ENCODE results near the gene DGKQ.

DGKQ gene

GRCh38 chr4:988726-989721 lies 15.7 kb upstream of the DGKQ start:
- Histone ChIP-seq H3K4me1 (peaks cover 28 to 48% (median 41%) of the 10 kb centered on the region in 10 experiments), H3K36me3 (peaks cover 0 to 31% (median 25%) of the 10 kb centered on the region in 11 experiments; a peak in 17 of 22 replicates), H3K9ac (peak overlapping the region in 4 of 11 experiments; percentile 6 to 52 (median 30); a peak in 4 of 22 replicates), H3K9me3 (replicated peaks in 1 of 11) (no peaks in the 10 kb centered on the region), H4K20me1 (peaks cover 0 to 69% (median 63%) of the 10 kb centered on the region in 11 experiments; a peak in 17 of 22 replicates), H3K27me3 (no peaks in the 10 kb centered on the region), H3K27ac (no peak overlapping the region), H3K4me2 (peak overlapping the region; percentile 73 to 98 (median 95); a peak in 20 of 22 replicates), H3K4me3 (no peak overlapping the region)
- no peak for TF ChIP-seq Cebpa-rat (IDR thresholded peaks at IDR 0.05)

GRCh38 chr4:987624-988513 lies 14.5 kb upstream of the DGKQ start:
- H4K20me1 ChIP-seq = peaks cover 0 to 59% (median 52%) of the 10 kb centered on the region in 11 experiments; a peak in 17 of 22 replicates
- H3K36me3 ChIP-seq = peaks cover 0 to 31% (median 25%) of the 10 kb centered on the region in 11 experiments; a peak in 17 of 22 replicates
- peak overlapping the region; percentile 75 to 86 (median 80) for H3K9ac ChIP-seq
- no peaks in the 10 kb centered on the region for H3K9me3 ChIP-seq (replicated peaks in 1 of 11)
- H3K4me1 ChIP-seq = peaks cover 28 to 48% (median 41%) of the 10 kb centered on the region in 10 experiments
- H3K27me3 ChIP-seq = no peaks in the 10 kb centered on the region
- H3K4me3 ChIP-seq = peak overlapping the region; percentile 68 to 85 (median 72)
- H3K27ac ChIP-seq = peak overlapping the region in 8 of 11 experiments; percentile 45 to 79 (median 76); a peak in 10 of 22 replicates
- peak overlapping the region; percentile 73 to 98 (median 95) for H3K4me2 ChIP-seq
- TF ChIP-seq Cebpa-rat (IDR thresholded peaks at IDR 0.05) = no peak

GRCh38 chr4:986879-987623 lies 13.7 kb upstream of the DGKQ start, which contains the start of gene IDUA:
Gene IDUA (plus strand): TSS chr4:987044. CDS start chr4:987085, 41 bp downstream.
- H3K36me3 ChIP-seq = peaks cover 0 to 31% (median 25%) of the 10 kb centered on the region in 11 experiments; a peak in 17 of 22 replicates
- TF ChIP-seq Cebpa-rat (IDR thresholded peaks at IDR 0.05) = no peak
- H4K20me1 ChIP-seq = peaks cover 0 to 54% (median 47%) of the 10 kb centered on the region in 11 experiments; a peak in 17 of 22 replicates
- H3K9me3 ChIP-seq (replicated peaks in 1 of 11) = no peaks in the 10 kb centered on the region
- peaks cover 28 to 45% (median 40%) of the 10 kb centered on the region in 10 experiments for H3K4me1 ChIP-seq
- H3K9ac ChIP-seq = peak within 1 kb of the TSS; percentile 75 to 86 (median 80)
- peak within 1 kb of the TSS; percentile 68 to 85 (median 72) for H3K4me3 ChIP-seq
- H3K27me3 ChIP-seq = no peaks in the 10 kb centered on the region
- H3K4me2 ChIP-seq = peak within 1 kb of the TSS; percentile 73 to 98 (median 95)
- peak within 1 kb of the TSS; percentile 45 to 79 (median 74); a peak in 21 of 22 replicates for H3K27ac ChIP-seq

- Histone ChIP-seq H3K4me1 (peaks cover 28 to 45% (median 40%) of the 10 kb centered on the region in 10 experiments), H3K9ac (peak overlapping the region; percentile 75 to 86 (median 80)), H3K4me3 (peak overlapping the region; percentile 68 to 85 (median 72)), H3K4me2 (peak overlapping the region; percentile 73 to 98 (median 95)), H3K9me3 (replicated peaks in 1 of 11) (no peaks in the 10 kb centered on the region), H4K20me1 (peaks cover 0 to 48% (median 41%) of the 10 kb centered on the region in 11 experiments; a peak in 17 of 22 replicates), H3K27ac (peak overlapping the region; percentile 36 to 79 (median 74); a peak in 20 of 22 replicates), H3K36me3 (peaks cover 0 to 26% (median 22%) of the 10 kb centered on the region in 11 experiments; a peak in 17 of 22 replicates), H3K27me3 (no peaks in the 10 kb centered on the region)
- TF ChIP-seq Cebpa-rat (IDR thresholded peaks at IDR 0.05) = no peak
These were observed 13.1 kb upstream of the DGKQ start for GRCh38 chr4:986428-986878.

GRCh38 chr4:985123-985830 lies 11.9 kb upstream of the DGKQ start:
- H3K4me3 ChIP-seq = no peak overlapping the region

GRCh38 chr4:984336-985054 lies 11.1 kb upstream of the DGKQ start:
- Histone ChIP-seq H3K4me1 (peaks cover 39 to 56% (median 43%) of the 10 kb centered on the region in 10 experiments), H3K9ac (no peak overlapping the region), H3K4me2 (peak overlapping the region; percentile 35 to 98 (median 94); a peak in 19 of 22 replicates), H3K4me3 (no peak overlapping the region), H3K27ac (no peak overlapping the region), H3K36me3 (peaks cover 0 to 6% (median 3%) of the 10 kb centered on the region in 11 experiments; a peak in 13 of 22 replicates), H4K20me1 (peaks cover 0 to 29% (median 23%) of the 10 kb centered on the region in 11 experiments; a peak in 17 of 22 replicates), H3K27me3 (no peaks in the 10 kb centered on the region), H3K9me3 (replicated peaks in 1 of 11) (no peaks in the 10 kb centered on the region)
- no peak for TF ChIP-seq Cebpa-rat (IDR thresholded peaks at IDR 0.05)

More at GRCh38 chr4:985123-985830, 11.9 kb upstream of the DGKQ start:
- peaks cover 0 to 14% (median 10%) of the 10 kb centered on the region in 11 experiments; a peak in 16 of 22 replicates for H3K36me3 ChIP-seq
- H3K4me2 ChIP-seq = peak overlapping the region; percentile 35 to 98 (median 94); a peak in 21 of 22 replicates
- peaks cover 0 to 36% (median 31%) of the 10 kb centered on the region in 11 experiments; a peak in 17 of 22 replicates for H4K20me1 ChIP-seq
- H3K4me1 ChIP-seq = peaks cover 31 to 49% (median 41%) of the 10 kb centered on the region in 10 experiments
- no peaks in the 10 kb centered on the region for H3K9me3 ChIP-seq (replicated peaks in 1 of 11)
- no peaks in the 10 kb centered on the region for H3K27me3 ChIP-seq
- H3K27ac ChIP-seq = no peak overlapping the region
- H3K9ac ChIP-seq = peak overlapping the region in 1 of 11 experiments; percentile 40; a peak in 1 of 22 replicates
- TF ChIP-seq Cebpa-rat (IDR thresholded peaks at IDR 0.05) = no peak
